Stimulated activated CD4-positive, alpha-beta T cell treated with anti-CD3 and anti-CD28 coated beads, Interleukin-12 subunit alpha, Interleukin-12 subunit beta, amount 100 ng/mL, for 48 hours (primary cell): ENCODE data around the gene ROM1.
"Not testable (repeated sequence)": the region's sequence is repeated elsewhere in the genome, so short reads cannot be mapped to it uniquely, and the experiment has no call there.

Experiments
- DNase-seq, 3 donors: peaks; one replicate each; pipeline ENCODE4 v3.0.0-alpha.2; 2020; ENCODE audit warnings: low read depth in 2 of 3, low spot score in 1 of 3

ROM1 gene

GRCh38 chr11:62607714-62608113 lies 5.3 kb upstream of the ROM1 start:
- DNase-seq, result no peak

GRCh38 chr11:62608776-62609175 lies 4.3 kb upstream of the ROM1 start:
- DNase-seq, result no peak

- DNase-seq, result no peak
Measured at GRCh38 chr11:62610403-62610802, 2.7 kb upstream of the ROM1 start.

GRCh38 chr11:62610814-62611704 lies 2.0 kb upstream of the ROM1 start:
- no peak for DNase-seq

- DNase-seq, result peak in 2 of 3 donors; percentile 36 to 48
Measured at GRCh38 chr11:62611705-62612365, 1.2 kb upstream of the ROM1 start.

GRCh38 chr11:62613291-62613778 lies 278 bp downstream of the ROM1 start:
- no peak for DNase-seq

GRCh38 chr11:62614275-62614674 lies 1.2 kb downstream of the ROM1 start:
- DNase-seq, result peak in 1 of 3 donors; percentile 41

GRCh38 chr11:62615521-62615920 lies 2.5 kb downstream of the ROM1 start:
- no peak for DNase-seq

- not testable (repeated sequence) for DNase-seq
Measured at GRCh38 chr11:62616957-62617356, 3.9 kb downstream of the ROM1 start.

GRCh38 chr11:62621027-62621566 lies 8.0 kb downstream of the ROM1 start:
- no peak for DNase-seq

GRCh38 chr11:62621567-62622470 lies 8.8 kb downstream of the ROM1 start, which contains the start of gene B3GAT3:
Gene B3GAT3 (minus strand): TSS chr11:62621986. CDS start chr11:62621947, 39 bp downstream.
- peak; percentile 94 to 95 (median 95) for DNase-seq

GRCh38 chr11:62622476-62623089 lies 9.5 kb downstream of the ROM1 start:
- DNase-seq, result no peak

- no peak for DNase-seq
Measured at GRCh38 chr11:62627713-62628112, 14.7 kb downstream of the ROM1 start.

GRCh38 chr11:62632492-62632891 lies 19.4 kb downstream of the ROM1 start:
- DNase-seq, result no peak

GRCh38 chr11:62644220-62644619 lies 31.2 kb downstream of the ROM1 start:
- DNase-seq, result no peak

- no peak for DNase-seq
Measured at GRCh38 chr11:62645671-62645945, 32.6 kb downstream of the ROM1 start.

GRCh38 chr11:62645946-62646824 lies 33.1 kb downstream of the ROM1 start, which contains the start of gene GANAB:
Gene GANAB (minus strand): TSS chr11:62646613. CDS start chr11:62646599, 14 bp downstream.
- peak; percentile 99 to 100 (median 99) for DNase-seq

- no peak for DNase-seq
Measured at GRCh38 chr11:62646825-62647608, 34.0 kb downstream of the ROM1 start.

- DNase-seq, result no peak
Measured at GRCh38 chr11:62647609-62648005, 34.5 kb downstream of the ROM1 start.
